C4-2B (cell line): ENCODE measurements around the gene FCRL3.
"Not testable (repeated sequence)": the region's sequence is repeated elsewhere in the genome, so short reads cannot be mapped to it uniquely, and the experiment has no call there.

Experiments used
- H3K27ac ChIP-seq: fragments of 450-650 bp; 2 replicates; pipeline ENCODE4 v1.5.1; 2017
- CTCF ChIP-seq: fragments of 450-650 bp; conservative IDR thresholded peaks from 2 replicates; pipeline ENCODE4 v1.5.1; 2017; ENCODE audit warnings: mild to moderate bottlenecking
- ZFX ChIP-seq: fragments of 450-650 bp; IDR thresholded peaks from 2 replicates; pipeline ENCODE4 v1.6.1; 2017

FCRL3 gene

GRCh38 chr1:157700732-157701131, at the start of gene FCRL3:
FCRL3 (minus strand) TSS chr1:157700769; CDS start chr1:157700489, 280 bp downstream.
- H3K27ac ChIP-seq, result no peak within 1 kb of the TSS
- TF ChIP-seq ZFX (no peak), CTCF (no peak)

GRCh38 chr1:157748262-157748817, 47.8 kb upstream of the FCRL3 start:
- H3K27ac ChIP-seq, result no peak overlapping the region
- no peak for TF ChIP-seq CTCF
- TF ChIP-seq ZFX, result no peak

GRCh38 chr1:157739229-157739901, 38.8 kb upstream of the FCRL3 start:
- H3K27ac ChIP-seq, result no peak overlapping the region
- no peak for TF ChIP-seq ZFX
- TF ChIP-seq CTCF, result no peak

GRCh38 chr1:157735991-157736390, 35.4 kb upstream of the FCRL3 start:
- not testable (repeated sequence) for H3K27ac ChIP-seq

- no peak overlapping the region for H3K27ac ChIP-seq
- TF ChIP-seq ZFX, result no peak
- no peak for TF ChIP-seq CTCF
Observed at GRCh38 chr1:157734321-157734720, 33.8 kb upstream of the FCRL3 start.

GRCh38 chr1:157732755-157733154, 32.2 kb upstream of the FCRL3 start:
- no peak overlapping the region for H3K27ac ChIP-seq
- no peak for TF ChIP-seq CTCF
- TF ChIP-seq ZFX, result no peak

GRCh38 chr1:157725221-157725577, 24.6 kb upstream of the FCRL3 start:
- H3K27ac ChIP-seq, result no peak overlapping the region
- TF ChIP-seq ZFX, result no peak
- TF ChIP-seq CTCF, result no peak
